Stimulated activated naive CD8-positive, alpha-beta T cell treated with anti-CD3 and anti-CD28 coated beads, Interleukin-15, Interleukin-2, amounts not matched to agents 100 ng/mL and 50 ng/mL, for 24 hours (primary cell): ENCODE measurements around the gene TCF21.
"Not testable (repeated sequence)": the region's sequence is repeated elsewhere in the genome, so short reads cannot be mapped to it uniquely, and the experiment has no call there.

Experiments used
- H3K27ac Mint-ChIP-seq: one replicate; pipeline ENCODE4 v1.8.0; 2021; ENCODE audit warnings: mild to moderate bottlenecking, mixed read lengths
- H3K27me3 Mint-ChIP-seq: one replicate; pipeline ENCODE4 v1.8.0; 2021; ENCODE audit warnings: mixed read lengths
- H3K36me3 Mint-ChIP-seq: one replicate; pipeline ENCODE4 v1.8.0; 2021; ENCODE audit warnings: low read depth, mixed read lengths
- H3K4me1 Mint-ChIP-seq: one replicate; pipeline ENCODE4 v1.8.0; 2021; ENCODE audit warnings: low read depth, mixed read lengths
- H3K4me3 Mint-ChIP-seq: one replicate; pipeline ENCODE4 v1.8.0; 2021; ENCODE audit warnings: mild to moderate bottlenecking, mixed read lengths
- H3K9me3 Mint-ChIP-seq: one replicate; pipeline ENCODE4 v1.8.0; 2021; ENCODE audit warnings: mixed read lengths

The TCF21 gene

GRCh38 chr6:133888929-133889556 is at the start of gene TCF21:
TCF21 (plus strand) TSS chr6:133889113; CDS start chr6:133889398, 285 bp downstream.
- Mint-ChIP-seq H3K9me3 (no peaks in the 10 kb centered on the region), H3K4me1 (peaks cover 43% of the 10 kb centered on the region), H3K4me3 (peak within 1 kb of the TSS; percentile 52), H3K36me3 (no peaks in the 10 kb centered on the region), H3K27ac (no peak within 1 kb of the TSS), H3K27me3 (peaks cover 89% of the 10 kb centered on the region)

- H3K9me3 Mint-ChIP-seq: no peaks in the 10 kb centered on the region
- H3K4me3 Mint-ChIP-seq: no peak overlapping the region
- no peak overlapping the region for H3K27ac Mint-ChIP-seq
- peaks cover 34% of the 10 kb centered on the region for H3K27me3 Mint-ChIP-seq
- no peaks in the 10 kb centered on the region for H3K36me3 Mint-ChIP-seq
- no peaks in the 10 kb centered on the region for H3K4me1 Mint-ChIP-seq
These were observed 47.7 kb upstream of the TCF21 start for GRCh38 chr6:133841176-133841575.

GRCh38 chr6:133843098-133843497 is 45.8 kb upstream of the TCF21 start:
- no peaks in the 10 kb centered on the region for H3K9me3 Mint-ChIP-seq
- H3K27me3 Mint-ChIP-seq: peaks cover 30% of the 10 kb centered on the region
- no peaks in the 10 kb centered on the region for H3K36me3 Mint-ChIP-seq
- no peak overlapping the region for H3K4me3 Mint-ChIP-seq
- no peak overlapping the region for H3K27ac Mint-ChIP-seq
- H3K4me1 Mint-ChIP-seq: no peaks in the 10 kb centered on the region

GRCh38 chr6:133844709-133845108 is 44.2 kb upstream of the TCF21 start:
- Mint-ChIP-seq H3K27me3 (peaks cover 21% of the 10 kb centered on the region), H3K4me3 (no peak overlapping the region), H3K36me3 (no peaks in the 10 kb centered on the region), H3K27ac (no peak overlapping the region), H3K4me1 (no peaks in the 10 kb centered on the region), H3K9me3 (no peaks in the 10 kb centered on the region)

GRCh38 chr6:133854041-133854363 is 34.9 kb upstream of the TCF21 start:
- H3K36me3 Mint-ChIP-seq: no peaks in the 10 kb centered on the region
- H3K4me1 Mint-ChIP-seq: no peaks in the 10 kb centered on the region
- no peak overlapping the region for H3K27ac Mint-ChIP-seq
- H3K27me3 Mint-ChIP-seq: peaks cover 61% of the 10 kb centered on the region
- H3K4me3 Mint-ChIP-seq: no peak overlapping the region
- no peaks in the 10 kb centered on the region for H3K9me3 Mint-ChIP-seq

- H3K27me3 Mint-ChIP-seq: peaks cover 65% of the 10 kb centered on the region
- H3K4me1 Mint-ChIP-seq: no peaks in the 10 kb centered on the region
- no peaks in the 10 kb centered on the region for H3K36me3 Mint-ChIP-seq
- H3K9me3 Mint-ChIP-seq: no peaks in the 10 kb centered on the region
- H3K4me3 Mint-ChIP-seq: no peak overlapping the region
- no peak overlapping the region for H3K27ac Mint-ChIP-seq
These were observed 34.3 kb upstream of the TCF21 start for GRCh38 chr6:133854364-133855275.

- no peaks in the 10 kb centered on the region for H3K36me3 Mint-ChIP-seq
- peaks cover 68% of the 10 kb centered on the region for H3K27me3 Mint-ChIP-seq
- H3K9me3 Mint-ChIP-seq: no peaks in the 10 kb centered on the region
- H3K4me3 Mint-ChIP-seq: no peak overlapping the region
- no peak overlapping the region for H3K27ac Mint-ChIP-seq
- H3K4me1 Mint-ChIP-seq: no peaks in the 10 kb centered on the region
These were observed 33.5 kb upstream of the TCF21 start for GRCh38 chr6:133855276-133855990.

GRCh38 chr6:133855991-133856370 is 32.9 kb upstream of the TCF21 start:
- H3K4me1 Mint-ChIP-seq: no peaks in the 10 kb centered on the region
- H3K27ac Mint-ChIP-seq: no peak overlapping the region
- H3K9me3 Mint-ChIP-seq: no peaks in the 10 kb centered on the region
- H3K27me3 Mint-ChIP-seq: peaks cover 72% of the 10 kb centered on the region
- no peak overlapping the region for H3K4me3 Mint-ChIP-seq
- H3K36me3 Mint-ChIP-seq: no peaks in the 10 kb centered on the region

GRCh38 chr6:133856911-133857310 is 32.0 kb upstream of the TCF21 start:
- Mint-ChIP-seq H3K4me3 (no peak overlapping the region), H3K9me3 (no peaks in the 10 kb centered on the region), H3K4me1 (no peaks in the 10 kb centered on the region), H3K27ac (no peak overlapping the region), H3K36me3 (no peaks in the 10 kb centered on the region), H3K27me3 (peaks cover 73% of the 10 kb centered on the region)

GRCh38 chr6:133857696-133858095 is 31.2 kb upstream of the TCF21 start:
- Mint-ChIP-seq H3K9me3 (peaks cover 7% of the 10 kb centered on the region), H3K36me3 (no peaks in the 10 kb centered on the region), H3K27me3 (peaks cover 73% of the 10 kb centered on the region), H3K4me3 (no peak overlapping the region), H3K27ac (no peak overlapping the region), H3K4me1 (no peaks in the 10 kb centered on the region)

GRCh38 chr6:133861337-133861736 is 27.6 kb upstream of the TCF21 start:
- not testable (repeated sequence) for H3K36me3 Mint-ChIP-seq, H3K4me1 Mint-ChIP-seq, H3K27ac Mint-ChIP-seq, H3K4me3 Mint-ChIP-seq
- Mint-ChIP-seq H3K27me3 (peaks cover 54% of the 10 kb centered on the region), H3K9me3 (peaks cover 28% of the 10 kb centered on the region)

- Mint-ChIP-seq H3K36me3 (no peaks in the 10 kb centered on the region), H3K4me3 (no peak overlapping the region), H3K27me3 (peaks cover 50% of the 10 kb centered on the region), H3K9me3 (peaks cover 28% of the 10 kb centered on the region), H3K27ac (no peak overlapping the region), H3K4me1 (no peaks in the 10 kb centered on the region)
These were observed 25.7 kb upstream of the TCF21 start for GRCh38 chr6:133863228-133863627.

GRCh38 chr6:133865680-133866079 is 23.2 kb upstream of the TCF21 start:
- H3K36me3 Mint-ChIP-seq: no peaks in the 10 kb centered on the region
- H3K27ac Mint-ChIP-seq: no peak overlapping the region

GRCh38 chr6:133871131-133871530 is 17.8 kb upstream of the TCF21 start:
- Mint-ChIP-seq H3K4me3 (no peak overlapping the region), H3K27me3 (peaks cover 35% of the 10 kb centered on the region), H3K4me1 (no peaks in the 10 kb centered on the region), H3K27ac (no peak overlapping the region), H3K36me3 (no peaks in the 10 kb centered on the region), H3K9me3 (peaks cover 4% of the 10 kb centered on the region)

More at GRCh38 chr6:133865680-133866079, 23.2 kb upstream of the TCF21 start:
- Mint-ChIP-seq H3K27me3 (peaks cover 49% of the 10 kb centered on the region), H3K4me3 (no peak overlapping the region), H3K4me1 (no peaks in the 10 kb centered on the region), H3K9me3 (peaks cover 32% of the 10 kb centered on the region)

- Mint-ChIP-seq H3K27me3 (peaks cover 40% of the 10 kb centered on the region), H3K4me3 (no peak overlapping the region), H3K36me3 (no peaks in the 10 kb centered on the region), H3K27ac (no peak overlapping the region), H3K9me3 (peaks cover 4% of the 10 kb centered on the region), H3K4me1 (no peaks in the 10 kb centered on the region)
These were observed 15.4 kb upstream of the TCF21 start for GRCh38 chr6:133873538-133873937.
